Umbilical cord (tissue), 2 donors: ENCODE measurements around the gene IL22RA2. TPM values are rescaled to one million over a fixed set of nuclear protein-coding genes. Genes with fewer than 3 reads are reported as not detected.

ENCODE experiments used
- DNase-seq: peaks from one replicate; pipeline ENCODE4 v3.0.0-alpha.2; 2015; ENCODE audit warnings: low spot score
- total RNA-seq: library from RNA; depleted of rRNA; stranded (reverse); fragments of >200 nt; gene quantifications from one replicate; pipeline ENCODE4 v1.2.3, GENCODE V29; 2014; ENCODE audit warnings: low replicate concordance; ENCODE audit not compliant: insufficient read depth

The IL22RA2 gene
- total RNA-seq, 1 donor from 2014 or later, result 1.9 TPM

- DNase-seq, result no peak
Observed at GRCh38 chr6:137197684-137198645, 24.5 kb upstream of the IL22RA2 start.

- DNase-seq, result no peak
Observed at GRCh38 chr6:137193256-137194070, 20.0 kb upstream of the IL22RA2 start.

- DNase-seq, result no peak
Observed at GRCh38 chr6:137192821-137193220, 19.4 kb upstream of the IL22RA2 start.

- DNase-seq, result no peak
Observed at GRCh38 chr6:137191670-137192069, 18.2 kb upstream of the IL22RA2 start.

GRCh38 chr6:137191236-137191635 is 17.8 kb upstream of the IL22RA2 start:
- DNase-seq, result no peak

- DNase-seq, result no peak
Observed at GRCh38 chr6:137190583-137191094, 17.2 kb upstream of the IL22RA2 start.

GRCh38 chr6:137188855-137189254 is 15.4 kb upstream of the IL22RA2 start:
- no peak for DNase-seq

GRCh38 chr6:137185290-137185689 is 11.8 kb upstream of the IL22RA2 start:
- no peak for DNase-seq

- DNase-seq, result no peak
Observed at GRCh38 chr6:137182654-137183073, 9.2 kb upstream of the IL22RA2 start.

- DNase-seq, result no peak
Observed at GRCh38 chr6:137181891-137182653, 8.6 kb upstream of the IL22RA2 start.

- DNase-seq, result no peak
Observed at GRCh38 chr6:137177611-137178010, 4.2 kb upstream of the IL22RA2 start.

GRCh38 chr6:137176729-137177128 is 3.3 kb upstream of the IL22RA2 start:
- no peak for DNase-seq

GRCh38 chr6:137175868-137176245 is 2.4 kb upstream of the IL22RA2 start:
- DNase-seq, result no peak

GRCh38 chr6:137175157-137175867 is 1.9 kb upstream of the IL22RA2 start:
- no peak for DNase-seq

- no peak for DNase-seq
Observed at GRCh38 chr6:137172734-137173431, 561 bp downstream of the IL22RA2 start.

- no peak for DNase-seq
Observed at GRCh38 chr6:137171824-137172733, 1.4 kb downstream of the IL22RA2 start.

- DNase-seq, result no peak
Observed at GRCh38 chr6:137171053-137171374, 2.4 kb downstream of the IL22RA2 start.

- DNase-seq, result no peak
Observed at GRCh38 chr6:137170266-137171052, 3.0 kb downstream of the IL22RA2 start.
